Vagina (tissue), 2 donors: Measurements from ENCODE around the gene KDM2A.

Experiments used
- CTCF ChIP-seq, 3 experiments: fragments of 450-650 bp in 2 of 3; fragments of 200-600 bp in 1 of 3; sonication (generic) in 1 of 3; IDR thresholded peaks; one replicate each; pipeline ENCODE4 v1.5.1; 2017 to 2019; ENCODE audit warnings: antibody characterized with exemption in 3 of 3, mild to moderate bottlenecking in 2 of 3, moderate library complexity in 2 of 3
- POLR2A ChIP-seq, 2 donors: fragments of 450-650 bp; IDR thresholded peaks; one replicate each; pipeline ENCODE4 v1.6.1; 2017; ENCODE audit warnings: antibody characterized with exemption in 2 of 2, mild to moderate bottlenecking in 2 of 2, moderate library complexity in 2 of 2
- POLR2AphosphoS5 ChIP-seq, 2 donors: sonication (generic); formaldehyde crosslinking; IDR thresholded peaks; one replicate each; pipeline ENCODE4 v1.9.0; 2017; ENCODE audit warnings: antibody characterized with exemption in 2 of 2, mild to moderate bottlenecking in 2 of 2, low read depth in 1 of 2; ENCODE audit not compliant: insufficient read depth in 1 of 2

DNA sequence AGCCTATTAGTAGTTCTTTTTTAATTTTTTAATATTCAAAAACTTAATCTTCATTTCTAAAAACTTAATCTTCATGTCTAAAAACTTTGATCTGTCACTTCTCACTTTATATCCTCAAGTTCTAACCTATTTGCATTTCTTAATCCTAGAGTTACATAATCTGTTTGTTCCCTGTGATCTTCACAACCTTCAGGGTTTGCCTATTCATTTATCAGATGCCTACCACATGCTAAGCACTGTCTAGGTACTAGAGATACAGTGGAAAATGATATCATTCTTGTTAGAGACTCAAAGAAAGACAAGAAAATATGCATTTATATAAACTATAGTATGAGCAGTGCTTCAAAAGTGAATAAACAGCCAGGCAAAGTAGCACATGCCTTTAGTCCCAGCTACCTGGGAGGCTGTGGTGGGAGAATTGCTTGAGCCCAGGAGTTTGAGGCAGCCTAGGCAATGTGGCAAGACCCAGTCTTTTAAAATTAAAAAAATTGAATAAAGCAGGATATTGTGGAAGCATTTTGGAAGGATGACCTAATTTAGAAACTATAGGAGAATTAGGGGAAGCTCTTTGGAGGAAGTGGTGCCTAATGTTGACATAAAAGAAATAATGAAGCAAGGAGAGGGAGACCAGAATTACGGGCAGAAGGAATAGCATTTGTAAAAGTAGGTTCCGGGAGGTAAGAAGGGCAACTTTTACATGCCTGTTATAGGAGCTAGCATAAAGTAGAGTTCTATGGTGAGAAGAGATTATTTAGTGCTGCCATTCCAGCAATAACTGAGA is 92.8 kb downstream of the KDM2A start:
- TF ChIP-seq CTCF (IDR thresholded peaks at IDR 0.05) (no peak), POLR2A (IDR thresholded peaks at IDR 0.05) (no peak), POLR2AphosphoS5 (IDR thresholded peaks at IDR 0.05; ENCODE audit: insufficient read depth in 1 of 2, low read depth in 1 of 2) (no peak)
